Mucosa of rectum (tissue), 2 donors: ENCODE measurements around the gene FGF3.

ENCODE experiments used
- H3K27ac ChIP-seq, 2 donors: one replicate each; pipeline ENCODE4 v1.7.0; 2013; ENCODE audit warnings: inconsistent platforms in 2 of 2, low read depth in 2 of 2, low read length in 2 of 2
- H3K27me3 ChIP-seq, 2 donors: one replicate each; pipeline ENCODE4 v1.7.0; 2013; ENCODE audit warnings: low read length in 2 of 2; ENCODE audit not compliant: control insufficient read depth in 2 of 2, insufficient read depth in 2 of 2
- H3K36me3 ChIP-seq, 2 donors: one replicate each; pipeline ENCODE4 v1.7.0; 2013; ENCODE audit warnings: low read length in 2 of 2; ENCODE audit not compliant: control insufficient read depth in 2 of 2, insufficient read depth in 2 of 2
- H3K4me1 ChIP-seq, 2 donors: one replicate each; pipeline ENCODE4 v1.7.0; 2013; ENCODE audit warnings: low read length in 2 of 2, mild to moderate bottlenecking in 1 of 2; ENCODE audit not compliant: control insufficient read depth in 2 of 2, insufficient read depth in 2 of 2
- H3K4me3 ChIP-seq, 2 donors: one replicate each; pipeline ENCODE4 v1.7.0; 2013; ENCODE audit warnings: low read length in 2 of 2
- H3K9ac ChIP-seq, 2 donors: one replicate each; pipeline ENCODE4 v1.7.0; 2013; ENCODE audit warnings: low read length in 2 of 2, low read depth in 1 of 2, mild to moderate bottlenecking in 1 of 2
- H3K9me3 ChIP-seq, 2 donors: one replicate each; pipeline ENCODE4 v1.7.0; 2013; ENCODE audit warnings: low read length in 2 of 2; ENCODE audit not compliant: control insufficient read depth in 2 of 2
- donor health status: healthy.
- donor health status: Normal muscosa, but diverticular disease.

Gene FGF3

GRCh38 chr11:69815973-69816372 lies 3.2 kb downstream of the FGF3 start:
- no peak overlapping the region for H3K27ac ChIP-seq
- H3K36me3 ChIP-seq, result no peaks in the 10 kb centered on the region
- H3K9me3 ChIP-seq, result no peaks in the 10 kb centered on the region
- H3K9ac ChIP-seq, result no peak overlapping the region
- peaks cover 15 to 34% of the 10 kb centered on the region in 2 donors for H3K27me3 ChIP-seq
- no peak overlapping the region for H3K4me3 ChIP-seq
- H3K4me1 ChIP-seq, result no peaks in the 10 kb centered on the region

- H3K27me3 ChIP-seq, result peaks cover 10 to 25% of the 10 kb centered on the region in 2 donors
- no peak overlapping the region for H3K9ac ChIP-seq
- no peaks in the 10 kb centered on the region for H3K36me3 ChIP-seq
- no peaks in the 10 kb centered on the region for H3K9me3 ChIP-seq
- H3K4me3 ChIP-seq, result no peak overlapping the region
- no peaks in the 10 kb centered on the region for H3K4me1 ChIP-seq
- no peak overlapping the region for H3K27ac ChIP-seq
Measured at GRCh38 chr11:69814902-69815301, 4.3 kb downstream of the FGF3 start.

GRCh38 chr11:69814411-69814810 lies 4.8 kb downstream of the FGF3 start:
- Histone ChIP-seq H3K27ac (no peak overlapping the region), H3K4me1 (no peaks in the 10 kb centered on the region), H3K27me3 (peaks cover 10 to 20% of the 10 kb centered on the region in 2 donors), H3K9ac (no peak overlapping the region), H3K36me3 (no peaks in the 10 kb centered on the region), H3K4me3 (no peak overlapping the region), H3K9me3 (no peaks in the 10 kb centered on the region)

GRCh38 chr11:69813839-69814238 lies 5.4 kb downstream of the FGF3 start:
- no peak overlapping the region for H3K27ac ChIP-seq
- no peak overlapping the region for H3K4me3 ChIP-seq
- H3K36me3 ChIP-seq, result no peaks in the 10 kb centered on the region
- peaks cover 13 to 20% of the 10 kb centered on the region in 2 donors for H3K27me3 ChIP-seq
- no peaks in the 10 kb centered on the region for H3K4me1 ChIP-seq
- H3K9ac ChIP-seq, result no peak overlapping the region
- H3K9me3 ChIP-seq, result no peaks in the 10 kb centered on the region

GRCh38 chr11:69812946-69813345 lies 6.3 kb downstream of the FGF3 start:
- H3K9ac ChIP-seq, result no peak overlapping the region
- H3K27ac ChIP-seq, result no peak overlapping the region
- H3K36me3 ChIP-seq, result no peaks in the 10 kb centered on the region
- no peaks in the 10 kb centered on the region for H3K9me3 ChIP-seq
- no peaks in the 10 kb centered on the region for H3K4me1 ChIP-seq
- no peak overlapping the region for H3K4me3 ChIP-seq
- H3K27me3 ChIP-seq, result peaks cover 19 to 20% of the 10 kb centered on the region in 2 donors

GRCh38 chr11:69812256-69812655 lies 7.0 kb downstream of the FGF3 start:
- Histone ChIP-seq H3K9ac (no peak overlapping the region), H3K27ac (no peak overlapping the region), H3K27me3 (peaks cover 15 to 19% of the 10 kb centered on the region in 2 donors), H3K36me3 (no peaks in the 10 kb centered on the region), H3K4me3 (no peak overlapping the region), H3K9me3 (no peaks in the 10 kb centered on the region), H3K4me1 (no peaks in the 10 kb centered on the region)

- Histone ChIP-seq H3K9me3 (no peaks in the 10 kb centered on the region), H3K4me1 (no peaks in the 10 kb centered on the region), H3K4me3 (no peak overlapping the region), H3K27me3 (peaks cover 7 to 14% of the 10 kb centered on the region in 2 donors), H3K9ac (no peak overlapping the region), H3K36me3 (no peaks in the 10 kb centered on the region), H3K27ac (no peak overlapping the region)
Measured at GRCh38 chr11:69811431-69811830, 7.8 kb downstream of the FGF3 start.

- H3K9me3 ChIP-seq, result no peaks in the 10 kb centered on the region
- H3K27me3 ChIP-seq, result peaks cover 0 to 9% of the 10 kb centered on the region in 2 donors
- no peaks in the 10 kb centered on the region for H3K36me3 ChIP-seq
- no peaks in the 10 kb centered on the region for H3K4me1 ChIP-seq
- H3K9ac ChIP-seq, result no peak overlapping the region
- H3K27ac ChIP-seq, result no peak overlapping the region
- H3K4me3 ChIP-seq, result no peak overlapping the region
Measured at GRCh38 chr11:69810289-69811118, 8.7 kb downstream of the FGF3 start.

- H3K27me3 ChIP-seq, result peaks cover 0 to 8% of the 10 kb centered on the region in 2 donors
- no peak overlapping the region for H3K27ac ChIP-seq
Measured at GRCh38 chr11:69808667-69809086, 10.5 kb downstream of the FGF3 start.

GRCh38 chr11:69807106-69807815 lies 12.0 kb downstream of the FGF3 start:
- no peaks in the 10 kb centered on the region for H3K9me3 ChIP-seq
- no peaks in the 10 kb centered on the region for H3K4me1 ChIP-seq
- peaks cover 0 to 8% of the 10 kb centered on the region in 2 donors for H3K27me3 ChIP-seq
- no peak overlapping the region for H3K27ac ChIP-seq
- H3K36me3 ChIP-seq, result no peaks in the 10 kb centered on the region
- H3K4me3 ChIP-seq, result no peak overlapping the region
- H3K9ac ChIP-seq, result no peak overlapping the region

More at GRCh38 chr11:69808667-69809086, 10.5 kb downstream of the FGF3 start:
- Histone ChIP-seq H3K4me1 (no peaks in the 10 kb centered on the region), H3K9ac (no peak overlapping the region), H3K9me3 (no peaks in the 10 kb centered on the region), H3K4me3 (no peak overlapping the region), H3K36me3 (no peaks in the 10 kb centered on the region)
